Measurements from ENCODE around the gene HOMEZ. TPM values are rescaled to one million over a fixed set of nuclear protein-coding genes. Genes with fewer than 3 reads are reported as not detected.
"Not testable (repeated sequence)": the region's sequence is repeated elsewhere in the genome, so short reads cannot be mapped to it uniquely, and the experiment has no call there.

Gene HOMEZ

DNA sequence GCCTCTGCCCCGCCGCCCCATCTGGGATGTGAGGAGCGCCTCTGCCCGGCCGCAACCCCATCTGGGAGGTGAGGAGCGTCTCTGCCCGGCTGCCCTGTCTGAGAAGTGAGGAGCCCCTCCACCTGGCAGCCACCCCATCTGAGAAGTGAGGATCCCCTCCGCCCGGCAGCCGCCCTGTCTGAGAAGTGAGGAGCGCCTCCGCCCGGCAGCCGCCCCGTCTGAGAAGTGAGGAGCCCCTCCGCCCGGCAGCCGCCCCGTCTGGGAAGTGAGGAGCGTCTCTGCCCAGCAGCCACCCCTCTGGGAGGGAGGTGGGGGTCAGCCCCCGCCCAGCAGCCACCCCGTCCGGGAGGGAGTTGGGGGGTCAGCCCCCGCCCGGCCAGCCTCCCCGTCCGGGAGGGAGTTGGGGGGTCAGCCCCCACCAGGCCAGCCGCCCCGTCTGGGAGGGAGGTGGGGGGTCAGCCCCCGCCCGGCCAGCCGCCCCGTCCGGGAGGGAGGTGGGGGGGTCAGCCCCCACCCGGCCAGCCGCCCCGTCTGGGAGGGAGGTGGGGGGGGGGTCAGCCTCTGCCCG, 53.6 kb downstream of the HOMEZ start:
- H3K4me2 ChIP-seq (ENCODE audit: low read length); H3K9ac ChIP-seq (ENCODE audit: low read depth, low read length); H3K4me1 ChIP-seq (ENCODE audit: control insufficient read depth, insufficient read depth, low read length); H3K4me3 ChIP-seq (ENCODE audit: low read length); H3K9me3 ChIP-seq (replicated peaks; ENCODE audit: low read length); H3K36me3 ChIP-seq (ENCODE audit: insufficient read depth, low read length): not testable (repeated sequence)
- peaks cover 20% of the 10 kb centered on the region for H3K27me3 ChIP-seq (ENCODE audit: control insufficient read depth, insufficient read depth, low read length)

DNA sequence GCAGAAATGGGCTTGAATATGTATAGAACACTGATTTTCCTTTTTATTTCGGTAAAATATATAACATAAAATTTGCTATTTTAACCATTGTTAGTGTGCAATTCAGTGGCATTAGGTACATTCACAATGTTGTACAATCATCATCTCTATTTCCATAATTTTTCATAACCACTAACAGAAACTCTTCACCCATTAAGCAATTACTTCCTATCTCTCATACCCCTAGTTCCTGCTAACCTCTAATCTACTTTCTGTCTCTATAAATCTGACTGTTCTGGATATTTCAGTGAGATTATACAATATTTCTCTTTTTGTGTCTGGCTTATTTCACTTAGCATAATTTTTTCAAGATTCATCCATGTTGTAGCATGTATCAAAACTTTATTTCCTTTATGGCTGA, 57.1 kb downstream of the HOMEZ start:
- H3K9me3 ChIP-seq (replicated peaks; ENCODE audit: low read length): no peaks in the 10 kb centered on the region
- H3K36me3 ChIP-seq (ENCODE audit: insufficient read depth, low read length): no peaks in the 10 kb centered on the region
- H3K27me3 ChIP-seq (ENCODE audit: control insufficient read depth, insufficient read depth, low read length): peaks cover 5% of the 10 kb centered on the region
- H3K4me2 ChIP-seq (ENCODE audit: low read length): no peak overlapping the region
- no peak overlapping the region for H3K4me3 ChIP-seq (ENCODE audit: low read length)
- no peak overlapping the region for H3K9ac ChIP-seq (ENCODE audit: low read depth, low read length)
- no peaks in the 10 kb centered on the region for H3K4me1 ChIP-seq (ENCODE audit: control insufficient read depth, insufficient read depth, low read length)

DNA sequence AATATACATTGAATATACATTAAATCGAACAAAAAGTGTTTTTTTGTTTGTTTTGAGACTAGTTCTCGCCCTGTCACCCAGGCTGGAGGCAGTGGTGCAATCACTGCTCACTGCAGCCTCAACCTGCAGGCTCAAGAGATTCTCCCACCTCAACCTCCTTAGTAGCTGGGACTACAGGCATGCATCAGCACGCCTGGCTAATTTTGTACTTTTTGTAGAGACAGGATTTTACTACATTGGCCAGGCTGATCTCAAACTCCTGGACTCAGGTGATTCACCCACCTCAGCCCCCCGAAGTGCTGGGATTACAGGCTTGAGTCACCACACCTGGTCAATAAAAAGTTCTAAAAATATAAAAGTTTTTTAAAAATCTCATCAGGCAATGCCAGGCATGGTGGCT, 58.4 kb downstream of the HOMEZ start:
- Histone ChIP-seq H3K4me1 (ENCODE audit: control insufficient read depth, insufficient read depth, low read length) (no peaks in the 10 kb centered on the region), H3K36me3 (ENCODE audit: insufficient read depth, low read length) (no peaks in the 10 kb centered on the region), H3K4me2 (ENCODE audit: low read length) (no peak overlapping the region), H3K9me3 (replicated peaks; ENCODE audit: low read length) (no peaks in the 10 kb centered on the region), H3K4me3 (ENCODE audit: low read length) (no peak overlapping the region), H3K9ac (ENCODE audit: low read depth, low read length) (no peak overlapping the region), H3K27me3 (ENCODE audit: control insufficient read depth, insufficient read depth, low read length) (peaks cover 5% of the 10 kb centered on the region)

DNA sequence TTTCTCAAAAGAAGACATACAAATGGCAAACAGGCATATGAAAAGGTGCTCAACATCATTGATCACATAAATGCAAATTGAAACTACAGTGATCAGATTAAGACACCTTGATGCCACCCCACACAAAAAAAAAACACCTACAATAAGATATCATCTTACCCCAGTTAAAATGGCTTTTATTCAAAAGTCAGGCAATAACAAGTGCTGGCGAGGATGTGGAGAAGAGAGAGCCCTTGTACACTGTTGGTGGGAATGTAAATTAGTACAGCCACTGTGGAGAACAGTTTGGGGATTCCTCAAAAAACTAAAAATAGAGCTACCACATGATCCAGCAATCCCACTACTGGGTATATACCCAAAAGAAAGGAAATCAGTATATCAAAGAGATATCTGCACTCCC, 61.0 kb downstream of the HOMEZ start:
- not testable (repeated sequence) for H3K4me3 ChIP-seq (ENCODE audit: low read length); H3K9ac ChIP-seq (ENCODE audit: low read depth, low read length); H3K36me3 ChIP-seq (ENCODE audit: insufficient read depth, low read length)

More for the DNA sequence above, 61.0 kb downstream of the HOMEZ start:
- not testable (repeated sequence) for H3K4me2 ChIP-seq (ENCODE audit: low read length); H3K4me1 ChIP-seq (ENCODE audit: control insufficient read depth, insufficient read depth, low read length); H3K9me3 ChIP-seq (replicated peaks; ENCODE audit: low read length)
- peaks cover 15% of the 10 kb centered on the region for H3K27me3 ChIP-seq (ENCODE audit: control insufficient read depth, insufficient read depth, low read length)

Small RNAs within 50 kb of the gene (small RNA-seq; reads per million reads assigned to genes)
- gene AL049829.1 (not detected), gene RNU6-1046P (not detected)
